ENCODE results near the gene TMEM54. TPM values are rescaled to one million over a fixed set of nuclear protein-coding genes. Genes with fewer than 3 reads are reported as not detected.

Gene TMEM54
- total and polyA plus RNA-seq, 2 donors (not counting 1 experiment from before 2014, with no cell fraction given) = 0.13 TPM; not detected in 1

DNA sequence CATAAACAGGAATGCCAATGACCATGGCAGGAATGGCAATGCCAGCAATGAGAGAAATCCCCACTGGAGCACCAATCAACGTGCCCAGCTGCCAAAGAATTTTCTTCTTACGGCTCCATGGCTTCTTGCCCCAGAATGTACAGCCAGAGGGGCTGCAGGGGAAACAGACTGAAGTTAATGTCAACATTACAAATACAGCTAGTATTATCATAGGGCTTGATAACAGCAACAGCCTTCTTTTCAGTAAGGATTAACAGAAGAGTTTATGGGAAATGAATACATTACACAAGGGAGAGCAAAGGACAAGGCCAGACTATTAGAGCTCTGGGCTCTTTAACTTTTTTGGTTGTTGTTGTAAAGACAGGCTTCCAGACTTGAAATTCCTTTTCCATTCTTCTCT is 45.2 kb upstream of the TMEM54 start:
- H3K27me3 ChIP-seq (replicated peaks in 1 of 4; ENCODE audit: control extremely low read depth in 1 of 4, control insufficient read depth in 3 of 4, insufficient read depth in 4 of 4, low read length in 3 of 4) = no peaks in the 10 kb centered on the region
- ATAC-seq (ENCODE audit: low read depth) (no peak), DNase-seq (no peak)
- H3K4me1 Mint-ChIP-seq = peaks cover 14% of the 10 kb centered on the region
- no peak overlapping the region for H3K4me2 ChIP-seq (replicated peaks; ENCODE audit: low read depth, low read length, poor library complexity, severe bottlenecking)
- H4K20me1 ChIP-seq (ENCODE audit: control insufficient read depth, insufficient read depth, low read length, poor library complexity, severe bottlenecking) = peaks cover 8% of the 10 kb centered on the region
- intact Hi-C loops (cut with micrococcal nuclease) = loop anchor here (5.0 kb wide), 1 partner anchor 46 kb away; no protein-coding TSS in a partner anchor
- ChIA-PET CTCF (interaction anchor here (1.1 to 1.4 kb wide), 3 partner anchors 13 to 62 kb away, joined by 3 to 4 read pairs (median 4); no protein-coding TSS in a partner anchor), POLR2A (no interaction called here)
- no peaks in the 10 kb centered on the region for H3K27me3 Mint-ChIP-seq
- no peak overlapping the region for H3K27ac Mint-ChIP-seq
- peaks cover 13 to 56% of the 10 kb centered on the region in 2 experiments for H3K36me3 ChIP-seq (replicated peaks in 1 of 2; ENCODE audit: control extremely low read depth in 1 of 2, control insufficient read depth in 1 of 2, extremely low read depth in 1 of 2, insufficient read depth in 2 of 2, low read length in 1 of 2)
- H3K9me3 ChIP-seq (ENCODE audit: control extremely low read depth in 1 of 3, control insufficient read depth in 2 of 3, insufficient read depth in 1 of 3, low read length in 2 of 3) = peaks cover 0 to 5% (median 0%) of the 10 kb centered on the region in 3 donors
- H2AFZ ChIP-seq (ENCODE audit: insufficient read depth, low read depth, low read length, poor library complexity, severe bottlenecking) = no peak overlapping the region
- H3K27ac ChIP-seq (ENCODE audit: low read length in 2 of 2) = no peak overlapping the region
- peaks cover 4 to 6% of the 10 kb centered on the region in 2 donors for H3K4me1 ChIP-seq (ENCODE audit: control insufficient read depth in 2 of 2, insufficient read depth in 2 of 2, low read length in 2 of 2)
- 88% methylated on average over 1 of the region's 2 CpGs for WGBS (ENCODE audit: insufficient coverage)
- H3K9me3 Mint-ChIP-seq (ENCODE audit: insufficient read depth) = no peaks in the 10 kb centered on the region
- peaks cover 8% of the 10 kb centered on the region for H3K79me2 ChIP-seq (ENCODE audit: control insufficient read depth, insufficient read depth, low read length)
- no peak overlapping the region for H3K9ac ChIP-seq (ENCODE audit: low read length)
- H3K4me3 Mint-ChIP-seq = no peak overlapping the region
- H3K4me3 ChIP-seq (ENCODE audit: control extremely low read depth in 1 of 5, extremely low read depth in 1 of 5, insufficient read depth in 1 of 5, low read depth in 2 of 5, low read length in 4 of 5) = no peak overlapping the region
- TF ChIP-seq, protein P1, sequence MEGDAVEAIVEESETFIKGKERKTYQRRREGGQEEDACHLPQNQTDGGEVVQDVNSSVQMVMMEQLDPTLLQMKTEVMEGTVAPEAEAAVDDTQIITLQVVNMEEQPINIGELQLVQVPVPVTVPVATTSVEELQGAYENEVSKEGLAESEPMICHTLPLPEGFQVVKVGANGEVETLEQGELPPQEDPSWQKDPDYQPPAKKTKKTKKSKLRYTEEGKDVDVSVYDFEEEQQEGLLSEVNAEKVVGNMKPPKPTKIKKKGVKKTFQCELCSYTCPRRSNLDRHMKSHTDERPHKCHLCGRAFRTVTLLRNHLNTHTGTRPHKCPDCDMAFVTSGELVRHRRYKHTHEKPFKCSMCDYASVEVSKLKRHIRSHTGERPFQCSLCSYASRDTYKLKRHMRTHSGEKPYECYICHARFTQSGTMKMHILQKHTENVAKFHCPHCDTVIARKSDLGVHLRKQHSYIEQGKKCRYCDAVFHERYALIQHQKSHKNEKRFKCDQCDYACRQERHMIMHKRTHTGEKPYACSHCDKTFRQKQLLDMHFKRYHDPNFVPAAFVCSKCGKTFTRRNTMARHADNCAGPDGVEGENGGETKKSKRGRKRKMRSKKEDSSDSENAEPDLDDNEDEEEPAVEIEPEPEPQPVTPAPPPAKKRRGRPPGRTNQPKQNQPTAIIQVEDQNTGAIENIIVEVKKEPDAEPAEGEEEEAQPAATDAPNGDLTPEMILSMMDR (IDR thresholded peaks at IDR 0.05) = no peak
- no peak for TF ChIP-seq EZH2 (IDR thresholded peaks at IDR 0.05; ENCODE audit: borderline replicate concordance, insufficient read depth, low read depth, low read length, poor library complexity, severe bottlenecking)

- H3K4me1 Mint-ChIP-seq = no peaks in the 10 kb centered on the region
- no peak overlapping the region for H3K27ac ChIP-seq (ENCODE audit: low read length in 2 of 2)
- intact Hi-C loops (cut with micrococcal nuclease) = no loop called here
- no peaks in the 10 kb centered on the region for H4K20me1 ChIP-seq (ENCODE audit: control insufficient read depth, insufficient read depth, low read length, poor library complexity, severe bottlenecking)
- no peaks in the 10 kb centered on the region for H3K4me1 ChIP-seq (ENCODE audit: control insufficient read depth in 2 of 2, insufficient read depth in 2 of 2, low read length in 2 of 2)
- CTCF ChIA-PET = interaction anchor here (0.6 to 15.0 kb wide), 7 partner anchors 8 to 112 kb away, joined by 3 to 205 read pairs (median 7); no protein-coding TSS in a partner anchor
- no peak overlapping the region for H3K4me3 ChIP-seq (ENCODE audit: control extremely low read depth in 1 of 5, extremely low read depth in 1 of 5, insufficient read depth in 1 of 5, low read depth in 2 of 5, low read length in 4 of 5)
- no peaks in the 10 kb centered on the region for H3K27me3 Mint-ChIP-seq
- no peak overlapping the region for H2AFZ ChIP-seq (ENCODE audit: insufficient read depth, low read depth, low read length, poor library complexity, severe bottlenecking)
- H3K27ac Mint-ChIP-seq = no peak overlapping the region
- H3K36me3 ChIP-seq (replicated peaks in 1 of 2; ENCODE audit: control extremely low read depth in 1 of 2, control insufficient read depth in 1 of 2, extremely low read depth in 1 of 2, insufficient read depth in 2 of 2, low read length in 1 of 2) = peaks cover 13 to 77% of the 10 kb centered on the region in 2 experiments
- ATAC-seq (ENCODE audit: low read depth) (no peak), DNase-seq (no peak)
- no peaks in the 10 kb centered on the region for H3K9me3 ChIP-seq (ENCODE audit: control extremely low read depth in 1 of 3, control insufficient read depth in 2 of 3, insufficient read depth in 1 of 3, low read length in 2 of 3)
- no peaks in the 10 kb centered on the region for H3K9me3 Mint-ChIP-seq (ENCODE audit: insufficient read depth)
- POLR2A ChIA-PET = no interaction called here
- no peak overlapping the region for H3K4me2 ChIP-seq (replicated peaks; ENCODE audit: low read depth, low read length, poor library complexity, severe bottlenecking)
- no peaks in the 10 kb centered on the region for H3K79me2 ChIP-seq (ENCODE audit: control insufficient read depth, insufficient read depth, low read length)
- H3K4me3 Mint-ChIP-seq = no peak overlapping the region
- H3K9ac ChIP-seq (ENCODE audit: low read length) = no peak overlapping the region
- TF ChIP-seq, protein P1 (IDR thresholded peaks at IDR 0.05) = no peak
- no peak for TF ChIP-seq EZH2 (IDR thresholded peaks at IDR 0.05; ENCODE audit: borderline replicate concordance, insufficient read depth, low read depth, low read length, poor library complexity, severe bottlenecking)
- no peaks in the 10 kb centered on the region for H3K27me3 ChIP-seq (replicated peaks in 1 of 4; ENCODE audit: control extremely low read depth in 1 of 4, control insufficient read depth in 3 of 4, insufficient read depth in 4 of 4, low read length in 3 of 4)
Measured at GRCh38 chr1:32944180-32944579, 43.0 kb upstream of the TMEM54 start.
